Natural killer cell treated with Interleukin-12 subunit alpha and Interleukin-12 subunit beta and Interleukin-15 and Interleukin-18, amount 100 ng/mL, for 72 hours (primary cell): ENCODE results near the gene H6PD. TPM values are rescaled to one million over a fixed set of nuclear protein-coding genes. Genes with fewer than 3 reads are reported as not detected.

Source experiments
- ATAC-seq, 2 donors: fragments of 150-1000 bp; cut with Tn5 transposase in 1 of 2; sonication (Bioruptor Pico), chemical (Tn5 transposase) in 1 of 2; 2 replicates each; pipeline ENCODE4 v1.10.0; 2021
- DNase-seq: peaks from one replicate; pipeline ENCODE4 v3.0.0; 2022; ENCODE audit warnings: low spot score
- H3K27ac Mint-ChIP-seq, 2 donors: 1 replicate in 1 of 2; 2 replicates in 1 of 2; pipeline ENCODE4 v1.8.0; 2022; ENCODE audit warnings: mixed read lengths in 2 of 2, mild to moderate bottlenecking in 1 of 2, moderate library complexity in 1 of 2
- H3K27me3 Mint-ChIP-seq, 2 donors: 1 replicate in 1 of 2; 2 replicates in 1 of 2; pipeline ENCODE4 v1.8.0; 2022; ENCODE audit warnings: mixed read lengths in 2 of 2
- H3K36me3 Mint-ChIP-seq: one replicate; pipeline ENCODE4 v1.8.0; 2022; ENCODE audit warnings: mixed read lengths
- H3K4me1 Mint-ChIP-seq, 2 donors: 1 replicate in 1 of 2; 2 replicates in 1 of 2; pipeline ENCODE4 v1.8.0; 2022; ENCODE audit warnings: low read depth in 2 of 2, mixed read lengths in 2 of 2, mild to moderate bottlenecking in 1 of 2
- H3K4me3 Mint-ChIP-seq: one replicate; pipeline ENCODE4 v1.8.0; 2022; ENCODE audit warnings: mixed read lengths
- H3K9me3 Mint-ChIP-seq: 2 replicates; pipeline ENCODE4 v1.8.0; 2022; ENCODE audit warnings: mixed read lengths
- total RNA-seq, 2 donors: library from RNA; stranded (reverse); gene quantifications; one replicate each; pipeline ENCODE4 v1.2.3, GENCODE V29; 2022

Gene H6PD
- total RNA-seq, 2 donors from 2014 or later = 14.1 to 15.1 TPM

- no peaks in the 10 kb centered on the region for H3K36me3 Mint-ChIP-seq
- DNase-seq (peak; percentile 57), ATAC-seq (no peak)
- no peaks in the 10 kb centered on the region for H3K27me3 Mint-ChIP-seq
- no peak overlapping the region for H3K27ac Mint-ChIP-seq
- H3K9me3 Mint-ChIP-seq = no peaks in the 10 kb centered on the region
- H3K4me1 Mint-ChIP-seq = peaks cover 18 to 21% of the 10 kb centered on the region in 2 donors
- H3K4me3 Mint-ChIP-seq = no peak overlapping the region
Observed at GRCh38 chr1:9273177-9273576, 38.6 kb downstream of the H6PD start.

- Mint-ChIP-seq H3K36me3 (no peaks in the 10 kb centered on the region), H3K27ac (peak overlapping the region in 1 of 2 donors; percentile 25)
Observed at GRCh38 chr1:9275161-9275560, 40.6 kb downstream of the H6PD start.

GRCh38 chr1:9275567-9276034 lies 41.0 kb downstream of the H6PD start:
- peak overlapping the region; percentile 38 for H3K4me3 Mint-ChIP-seq
- peaks cover 24 to 29% of the 10 kb centered on the region in 2 donors for H3K4me1 Mint-ChIP-seq
- no peaks in the 10 kb centered on the region for H3K9me3 Mint-ChIP-seq
- peak overlapping the region in 1 of 2 donors; percentile 25 for H3K27ac Mint-ChIP-seq
- H3K36me3 Mint-ChIP-seq = no peaks in the 10 kb centered on the region
- H3K27me3 Mint-ChIP-seq = peaks cover 0 to 5% of the 10 kb centered on the region in 2 donors
- ATAC-seq (peak; percentile 92 to 96), DNase-seq (peak; percentile 83)

More at GRCh38 chr1:9275161-9275560, 40.6 kb downstream of the H6PD start:
- H3K27me3 Mint-ChIP-seq = peaks cover 0 to 3% of the 10 kb centered on the region in 2 donors
- DNase-seq = peak; percentile 56
- no peaks in the 10 kb centered on the region for H3K9me3 Mint-ChIP-seq
- peak overlapping the region; percentile 38 for H3K4me3 Mint-ChIP-seq
- ATAC-seq = peak in 1 of 2 donors; percentile 4
- H3K4me1 Mint-ChIP-seq = peaks cover 21 to 25% of the 10 kb centered on the region in 2 donors

GRCh38 chr1:9278116-9278515 lies 43.5 kb downstream of the H6PD start:
- Mint-ChIP-seq H3K9me3 (no peaks in the 10 kb centered on the region), H3K27me3 (peaks cover 0 to 9% of the 10 kb centered on the region in 2 donors), H3K36me3 (no peaks in the 10 kb centered on the region), H3K27ac (no peak overlapping the region), H3K4me1 (peaks cover 36 to 39% of the 10 kb centered on the region in 2 donors), H3K4me3 (no peak overlapping the region)
- ATAC-seq (no peak), DNase-seq (no peak)

- no peak overlapping the region for H3K4me3 Mint-ChIP-seq
- H3K27me3 Mint-ChIP-seq = peaks cover 0 to 9% of the 10 kb centered on the region in 2 donors
- no peaks in the 10 kb centered on the region for H3K9me3 Mint-ChIP-seq
- no peak for ATAC-seq
- no peaks in the 10 kb centered on the region for H3K36me3 Mint-ChIP-seq
- peaks cover 42 to 44% of the 10 kb centered on the region in 2 donors for H3K4me1 Mint-ChIP-seq
- H3K27ac Mint-ChIP-seq = no peak overlapping the region
- DNase-seq = no peak
Observed at GRCh38 chr1:9278585-9279153, 44.1 kb downstream of the H6PD start.

GRCh38 chr1:9279172-9279840 lies 44.7 kb downstream of the H6PD start:
- ATAC-seq (no peak), DNase-seq (no peak)
- peaks cover 48 to 50% of the 10 kb centered on the region in 2 donors for H3K4me1 Mint-ChIP-seq
- H3K27me3 Mint-ChIP-seq = peaks cover 0 to 9% of the 10 kb centered on the region in 2 donors
- H3K36me3 Mint-ChIP-seq = no peaks in the 10 kb centered on the region
- H3K4me3 Mint-ChIP-seq = no peak overlapping the region
- no peak overlapping the region for H3K27ac Mint-ChIP-seq
- no peaks in the 10 kb centered on the region for H3K9me3 Mint-ChIP-seq

GRCh38 chr1:9280015-9280860 lies 45.7 kb downstream of the H6PD start:
- Mint-ChIP-seq H3K9me3 (no peaks in the 10 kb centered on the region), H3K36me3 (no peaks in the 10 kb centered on the region), H3K27me3 (peaks cover 0 to 9% of the 10 kb centered on the region in 2 donors), H3K4me3 (peak overlapping the region; percentile 8), H3K27ac (peak overlapping the region in 1 of 2 donors; percentile 17), H3K4me1 (peaks cover 48 to 53% of the 10 kb centered on the region in 2 donors)
- DNase-seq = peak; percentile 74
- ATAC-seq = peak; percentile 69 to 76

GRCh38 chr1:9281071-9281827 lies 46.7 kb downstream of the H6PD start:
- Mint-ChIP-seq H3K36me3 (peaks cover 2% of the 10 kb centered on the region), H3K27ac (peak overlapping the region in 1 of 2 donors; percentile 17), H3K9me3 (no peaks in the 10 kb centered on the region), H3K4me1 (peaks cover 40 to 47% of the 10 kb centered on the region in 2 donors), H3K4me3 (no peak overlapping the region), H3K27me3 (peaks cover 0 to 9% of the 10 kb centered on the region in 2 donors)
- no peak for ATAC-seq
- no peak for DNase-seq

- no peaks in the 10 kb centered on the region for H3K9me3 Mint-ChIP-seq
- ATAC-seq = no peak
- peak; percentile 59 for DNase-seq
- H3K36me3 Mint-ChIP-seq = peaks cover 5% of the 10 kb centered on the region
- H3K4me1 Mint-ChIP-seq = peaks cover 39 to 46% of the 10 kb centered on the region in 2 donors
- H3K27me3 Mint-ChIP-seq = peaks cover 0 to 9% of the 10 kb centered on the region in 2 donors
- H3K27ac Mint-ChIP-seq = no peak overlapping the region
- H3K4me3 Mint-ChIP-seq = no peak overlapping the region
Observed at GRCh38 chr1:9281908-9282695, 47.5 kb downstream of the H6PD start.

GRCh38 chr1:9282696-9282955 lies 48.1 kb downstream of the H6PD start:
- H3K27ac Mint-ChIP-seq = no peak overlapping the region
- H3K36me3 Mint-ChIP-seq = peaks cover 5% of the 10 kb centered on the region
- ATAC-seq (no peak), DNase-seq (no peak)
- H3K9me3 Mint-ChIP-seq = no peaks in the 10 kb centered on the region
- H3K27me3 Mint-ChIP-seq = peaks cover 0 to 9% of the 10 kb centered on the region in 2 donors
- no peak overlapping the region for H3K4me3 Mint-ChIP-seq
- H3K4me1 Mint-ChIP-seq = peaks cover 39 to 46% of the 10 kb centered on the region in 2 donors

- peaks cover 0 to 9% of the 10 kb centered on the region in 2 donors for H3K27me3 Mint-ChIP-seq
Observed at GRCh38 chr1:9284061-9284460, 49.5 kb downstream of the H6PD start.

GRCh38 chr1:9286556-9286955 lies 52.0 kb downstream of the H6PD start:
- H3K4me3 Mint-ChIP-seq = no peak overlapping the region
- H3K4me1 Mint-ChIP-seq = peaks cover 32 to 39% of the 10 kb centered on the region in 2 donors
- ATAC-seq = no peak
- no peak overlapping the region for H3K27ac Mint-ChIP-seq
- H3K27me3 Mint-ChIP-seq = no peaks in the 10 kb centered on the region
- peaks cover 4% of the 10 kb centered on the region for H3K9me3 Mint-ChIP-seq
- DNase-seq = no peak
- peaks cover 11% of the 10 kb centered on the region for H3K36me3 Mint-ChIP-seq

More at GRCh38 chr1:9284061-9284460, 49.5 kb downstream of the H6PD start:
- Mint-ChIP-seq H3K27ac (peak overlapping the region in 1 of 2 donors; percentile 30), H3K4me1 (peaks cover 40 to 46% of the 10 kb centered on the region in 2 donors), H3K9me3 (peaks cover 3% of the 10 kb centered on the region), H3K4me3 (peak overlapping the region; percentile 2), H3K36me3 (peaks cover 9% of the 10 kb centered on the region)
- DNase-seq (no peak), ATAC-seq (no peak)
